ENCODE results near the gene CFAP299. TPM values are rescaled to one million over a fixed set of nuclear protein-coding genes. Genes with fewer than 3 reads are reported as not detected.
A peak's percentile ranks its signal among the peaks of the same experiment; 100 is the strongest.
"Not testable (repeated sequence)": the region's sequence is repeated elsewhere in the genome, so short reads cannot be mapped to it uniquely, and the experiment has no call there.

The CFAP299 gene
- total and polyA plus RNA-seq, 9 of the 15 experiments (the other 6 are each of a cell fraction or from before 2014, with no cell fraction given) = 0.09 to 3.0 (median 0.76) TPM

GRCh38 chr4:80439294-80440061 is 103.9 kb downstream of the CFAP299 start:
- CTCF ChIA-PET (ENCODE audit: low intra/inter-chr PET ratio); H3K36me3 ChIP-seq (ENCODE audit: control insufficient read depth, insufficient read depth, low read length); intact Hi-C loops (cut with micrococcal nuclease); H3K27me3 ChIP-seq (ENCODE audit: control insufficient read depth in 2 of 2, insufficient read depth in 2 of 2, low read length in 2 of 2); BruUV-seq (replicated peaks); H3K9me1 ChIP-seq (ENCODE audit: control insufficient read depth, insufficient read depth, low read length); DNase-seq (ENCODE audit: extremely low read depth in 1 of 4, low spot score in 3 of 4); H3K9me3 ChIP-seq (replicated peaks; ENCODE audit: control insufficient read depth, insufficient read depth, low read depth, low read length); FAIRE-seq; H3K4me3 ChIP-seq; H3K4me1 ChIP-seq (replicated peaks in 1 of 2; ENCODE audit: control insufficient read depth in 2 of 2, insufficient read depth in 2 of 2, low read length in 2 of 2); H3K27ac ChIP-seq (ENCODE audit: extremely low read depth, low read depth, low read length); in situ Hi-C loops (cut with MboI); H3K9ac ChIP-seq (ENCODE audit: insufficient read depth in 1 of 2, low read depth in 2 of 2, low read length in 2 of 2); H3K79me2 ChIP-seq (ENCODE audit: control insufficient read depth, insufficient read depth, low read length); H4K20me1 ChIP-seq (replicated peaks; ENCODE audit: control insufficient read depth, insufficient read depth, low read length): not testable (repeated sequence)
- Histone ChIP-seq H2AFZ (ENCODE audit: low read depth, low read length) (peak overlapping the region; percentile 69), H3K4me2 (ENCODE audit: insufficient read depth, low read length) (peak overlapping the region; percentile 44)
- peak; percentile 73 for ATAC-seq
- POLR2A ChIA-PET = interaction anchor here (1.2 kb wide), 1 partner anchor 9 kb away, joined by 3 read pairs; no protein-coding TSS in a partner anchor
- 9% methylated on average over 14 of the region's 14 CpGs for WGBS (ENCODE audit: insufficient coverage, low coverage, missing lambda C conversion rate)
- peak; percentile 67; the same call in 1 of the 2 replicates for TF ChIP-seq LEF1 (IDR thresholded peaks at IDR 0.05)
- TF ChIP-seq CBFA2T3 (IDR thresholded peaks at IDR 0.05) = 0 out of 2 replicates have a peak, but pooled peaks have one; percentile 9
- TF ChIP-seq E2F8 (IDR thresholded peaks at IDR 0.05; ENCODE audit: low read depth, partially characterized antibody) = peak; percentile 34
- TF ChIP-seq RNF2 (IDR thresholded peaks at IDR 0.05) = peak; percentile 34; the same call in 1 of the 2 replicates
- TF ChIP-seq ZNF589 (CRISPR knock-in tag; IDR thresholded peaks at IDR 0.05; ENCODE audit: low read depth) = peak; percentile 80; the same call in 1 of the 2 replicates
- TF ChIP-seq L3MBTL2 (IDR thresholded peaks at IDR 0.05) = peak; percentile 56; the same call in 1 of the 2 replicates
- TF ChIP-seq, protein P1, sequence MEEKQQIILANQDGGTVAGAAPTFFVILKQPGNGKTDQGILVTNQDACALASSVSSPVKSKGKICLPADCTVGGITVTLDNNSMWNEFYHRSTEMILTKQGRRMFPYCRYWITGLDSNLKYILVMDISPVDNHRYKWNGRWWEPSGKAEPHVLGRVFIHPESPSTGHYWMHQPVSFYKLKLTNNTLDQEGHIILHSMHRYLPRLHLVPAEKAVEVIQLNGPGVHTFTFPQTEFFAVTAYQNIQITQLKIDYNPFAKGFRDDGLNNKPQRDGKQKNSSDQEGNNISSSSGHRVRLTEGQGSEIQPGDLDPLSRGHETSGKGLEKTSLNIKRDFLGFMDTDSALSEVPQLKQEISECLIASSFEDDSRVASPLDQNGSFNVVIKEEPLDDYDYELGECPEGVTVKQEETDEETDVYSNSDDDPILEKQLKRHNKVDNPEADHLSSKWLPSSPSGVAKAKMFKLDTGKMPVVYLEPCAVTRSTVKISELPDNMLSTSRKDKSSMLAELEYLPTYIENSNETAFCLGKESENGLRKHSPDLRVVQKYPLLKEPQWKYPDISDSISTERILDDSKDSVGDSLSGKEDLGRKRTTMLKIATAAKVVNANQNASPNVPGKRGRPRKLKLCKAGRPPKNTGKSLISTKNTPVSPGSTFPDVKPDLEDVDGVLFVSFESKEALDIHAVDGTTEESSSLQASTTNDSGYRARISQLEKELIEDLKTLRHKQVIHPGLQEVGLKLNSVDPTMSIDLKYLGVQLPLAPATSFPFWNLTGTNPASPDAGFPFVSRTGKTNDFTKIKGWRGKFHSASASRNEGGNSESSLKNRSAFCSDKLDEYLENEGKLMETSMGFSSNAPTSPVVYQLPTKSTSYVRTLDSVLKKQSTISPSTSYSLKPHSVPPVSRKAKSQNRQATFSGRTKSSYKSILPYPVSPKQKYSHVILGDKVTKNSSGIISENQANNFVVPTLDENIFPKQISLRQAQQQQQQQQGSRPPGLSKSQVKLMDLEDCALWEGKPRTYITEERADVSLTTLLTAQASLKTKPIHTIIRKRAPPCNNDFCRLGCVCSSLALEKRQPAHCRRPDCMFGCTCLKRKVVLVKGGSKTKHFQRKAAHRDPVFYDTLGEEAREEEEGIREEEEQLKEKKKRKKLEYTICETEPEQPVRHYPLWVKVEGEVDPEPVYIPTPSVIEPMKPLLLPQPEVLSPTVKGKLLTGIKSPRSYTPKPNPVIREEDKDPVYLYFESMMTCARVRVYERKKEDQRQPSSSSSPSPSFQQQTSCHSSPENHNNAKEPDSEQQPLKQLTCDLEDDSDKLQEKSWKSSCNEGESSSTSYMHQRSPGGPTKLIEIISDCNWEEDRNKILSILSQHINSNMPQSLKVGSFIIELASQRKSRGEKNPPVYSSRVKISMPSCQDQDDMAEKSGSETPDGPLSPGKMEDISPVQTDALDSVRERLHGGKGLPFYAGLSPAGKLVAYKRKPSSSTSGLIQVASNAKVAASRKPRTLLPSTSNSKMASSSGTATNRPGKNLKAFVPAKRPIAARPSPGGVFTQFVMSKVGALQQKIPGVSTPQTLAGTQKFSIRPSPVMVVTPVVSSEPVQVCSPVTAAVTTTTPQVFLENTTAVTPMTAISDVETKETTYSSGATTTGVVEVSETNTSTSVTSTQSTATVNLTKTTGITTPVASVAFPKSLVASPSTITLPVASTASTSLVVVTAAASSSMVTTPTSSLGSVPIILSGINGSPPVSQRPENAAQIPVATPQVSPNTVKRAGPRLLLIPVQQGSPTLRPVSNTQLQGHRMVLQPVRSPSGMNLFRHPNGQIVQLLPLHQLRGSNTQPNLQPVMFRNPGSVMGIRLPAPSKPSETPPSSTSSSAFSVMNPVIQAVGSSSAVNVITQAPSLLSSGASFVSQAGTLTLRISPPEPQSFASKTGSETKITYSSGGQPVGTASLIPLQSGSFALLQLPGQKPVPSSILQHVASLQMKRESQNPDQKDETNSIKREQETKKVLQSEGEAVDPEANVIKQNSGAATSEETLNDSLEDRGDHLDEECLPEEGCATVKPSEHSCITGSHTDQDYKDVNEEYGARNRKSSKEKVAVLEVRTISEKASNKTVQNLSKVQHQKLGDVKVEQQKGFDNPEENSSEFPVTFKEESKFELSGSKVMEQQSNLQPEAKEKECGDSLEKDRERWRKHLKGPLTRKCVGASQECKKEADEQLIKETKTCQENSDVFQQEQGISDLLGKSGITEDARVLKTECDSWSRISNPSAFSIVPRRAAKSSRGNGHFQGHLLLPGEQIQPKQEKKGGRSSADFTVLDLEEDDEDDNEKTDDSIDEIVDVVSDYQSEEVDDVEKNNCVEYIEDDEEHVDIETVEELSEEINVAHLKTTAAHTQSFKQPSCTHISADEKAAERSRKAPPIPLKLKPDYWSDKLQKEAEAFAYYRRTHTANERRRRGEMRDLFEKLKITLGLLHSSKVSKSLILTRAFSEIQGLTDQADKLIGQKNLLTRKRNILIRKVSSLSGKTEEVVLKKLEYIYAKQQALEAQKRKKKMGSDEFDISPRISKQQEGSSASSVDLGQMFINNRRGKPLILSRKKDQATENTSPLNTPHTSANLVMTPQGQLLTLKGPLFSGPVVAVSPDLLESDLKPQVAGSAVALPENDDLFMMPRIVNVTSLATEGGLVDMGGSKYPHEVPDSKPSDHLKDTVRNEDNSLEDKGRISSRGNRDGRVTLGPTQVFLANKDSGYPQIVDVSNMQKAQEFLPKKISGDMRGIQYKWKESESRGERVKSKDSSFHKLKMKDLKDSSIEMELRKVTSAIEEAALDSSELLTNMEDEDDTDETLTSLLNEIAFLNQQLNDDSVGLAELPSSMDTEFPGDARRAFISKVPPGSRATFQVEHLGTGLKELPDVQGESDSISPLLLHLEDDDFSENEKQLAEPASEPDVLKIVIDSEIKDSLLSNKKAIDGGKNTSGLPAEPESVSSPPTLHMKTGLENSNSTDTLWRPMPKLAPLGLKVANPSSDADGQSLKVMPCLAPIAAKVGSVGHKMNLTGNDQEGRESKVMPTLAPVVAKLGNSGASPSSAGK (IDR thresholded peaks at IDR 0.05) = peak; percentile 37; the same call in 1 of the 2 replicates
- 0 out of 2 replicates have a peak, but pooled peaks have one; percentile 12 for TF ChIP-seq EP300 (IDR thresholded peaks at IDR 0.05; ENCODE audit: low read length)

Data from K562 (cell line).